ENCODE results near the gene VEZT.
A peak's percentile ranks its signal among the peaks of the same experiment; 100 is the strongest.

The VEZT gene

DNA sequence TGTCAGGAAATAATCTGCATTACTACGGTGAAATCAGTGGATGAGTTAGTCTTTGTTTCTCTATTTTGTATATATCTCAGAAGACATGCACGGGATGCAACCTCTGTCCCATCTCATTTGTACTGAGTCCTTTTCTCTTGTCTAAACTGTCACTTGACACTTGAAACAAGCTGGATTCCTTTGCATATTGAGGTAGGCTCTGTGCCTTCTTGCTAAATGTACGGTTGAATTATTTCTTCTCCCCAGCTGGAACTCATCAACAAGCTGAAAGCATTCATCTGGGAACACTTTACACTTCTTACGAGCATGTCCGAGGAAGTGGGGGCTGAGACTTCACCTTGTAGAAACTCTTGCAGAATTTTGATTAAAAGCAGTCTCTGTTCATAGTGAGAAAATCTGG is 119.5 kb downstream of the VEZT start:
- Histone ChIP-seq H3K27ac (ENCODE audit: low read depth, low read length) (no peak overlapping the region), H3K23ac (ENCODE audit: low read length) (no peak overlapping the region)
- WGBS (ENCODE audit: extremely low coverage, insufficient coverage, low lambda C conversion rate) = no CpG with 5 or more reads among the region's 5 CpGs

DNA sequence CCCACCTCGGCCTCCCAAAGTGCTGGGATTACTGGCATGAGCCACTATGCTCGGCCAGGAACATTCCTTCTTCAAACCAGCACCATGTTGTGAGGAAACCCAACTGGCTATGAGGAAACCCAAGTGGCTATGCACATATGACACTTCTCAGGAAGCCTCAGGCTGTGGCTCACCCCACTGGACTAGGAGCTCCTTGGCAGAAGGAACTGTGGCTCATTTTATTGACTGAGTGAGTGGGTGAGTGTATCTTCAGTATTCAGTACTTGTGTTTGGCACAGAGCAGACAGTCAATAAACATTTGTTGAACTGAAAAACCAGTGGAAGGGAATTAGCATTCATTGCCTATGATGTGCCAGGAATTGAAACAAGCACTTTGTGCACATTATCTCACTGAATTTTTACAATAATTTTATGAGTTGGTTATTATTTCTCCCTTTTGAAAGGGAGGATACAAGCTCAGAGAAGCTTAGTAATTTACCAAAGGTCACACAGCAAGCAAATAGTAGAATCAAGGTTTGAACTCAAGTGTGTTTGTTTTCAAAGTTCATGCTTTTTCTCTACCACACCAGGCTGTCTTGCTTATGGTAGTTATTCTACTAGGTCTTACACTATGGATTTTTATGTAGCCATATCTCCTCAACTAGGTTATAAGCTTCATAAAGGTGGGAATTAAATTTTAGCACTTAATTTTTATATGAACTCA is 121.6 kb downstream of the VEZT start:
- H3K9ac ChIP-seq (ENCODE audit: low read length) = no peak overlapping the region
- H3K27ac ChIP-seq (ENCODE audit: low read depth, low read length) = no peak overlapping the region
- no peaks in the 10 kb centered on the region for H3K79me1 ChIP-seq (ENCODE audit: low read length)
- H3K56ac ChIP-seq (ENCODE audit: low read length) = no peak overlapping the region
- H3K27me3 ChIP-seq (ENCODE audit: insufficient read depth, low read length, poor library complexity) = no peaks in the 10 kb centered on the region
- no peak overlapping the region for H3K23ac ChIP-seq (ENCODE audit: low read length)
- H4K5ac ChIP-seq (ENCODE audit: low read length) = no peak overlapping the region
- WGBS (ENCODE audit: extremely low coverage, insufficient coverage, low lambda C conversion rate) = no CpG with 5 or more reads among the region's 2 CpGs
- H3K4me2 ChIP-seq (ENCODE audit: low read length) = no peak overlapping the region
- H3K79me2 ChIP-seq (ENCODE audit: control insufficient read depth, insufficient read depth, low read length) = no peaks in the 10 kb centered on the region
- H3K4me1 ChIP-seq (ENCODE audit: control insufficient read depth, low read depth, low read length) = no peaks in the 10 kb centered on the region
- no peak overlapping the region for H3K18ac ChIP-seq (ENCODE audit: low read length)
- no peak overlapping the region for H2BK15ac ChIP-seq (replicated peaks; ENCODE audit: low read depth)
- no peak overlapping the region for H3K4me3 ChIP-seq (ENCODE audit: low read length)
- H2AK5ac ChIP-seq (ENCODE audit: low read length) = peak overlapping the region; percentile 58
- H3K4ac ChIP-seq (ENCODE audit: low read depth, low read length) = no peak overlapping the region
- no peak overlapping the region for H2BK120ac ChIP-seq (ENCODE audit: low read depth, low read length)
- H4K8ac ChIP-seq (ENCODE audit: low read depth, low read length) = no peak overlapping the region
- no peak overlapping the region for H2BK5ac ChIP-seq (ENCODE audit: low read length)
- no peak for DNase-seq
- no peaks in the 10 kb centered on the region for H3K36me3 ChIP-seq (ENCODE audit: control insufficient read depth, insufficient read depth, low read length)

More for the DNA sequence above, 119.5 kb downstream of the VEZT start:
- Histone ChIP-seq H3K56ac (ENCODE audit: low read length) (no peak overlapping the region), H3K4me2 (ENCODE audit: low read length) (no peak overlapping the region), H4K5ac (ENCODE audit: low read length) (no peak overlapping the region), H3K36me3 (ENCODE audit: control insufficient read depth, insufficient read depth, low read length) (no peaks in the 10 kb centered on the region), H4K8ac (ENCODE audit: low read depth, low read length) (no peak overlapping the region), H3K4ac (ENCODE audit: low read depth, low read length) (no peak overlapping the region), H2BK5ac (ENCODE audit: low read length) (no peak overlapping the region), H3K4me3 (ENCODE audit: low read length) (no peak overlapping the region), H2AK5ac (ENCODE audit: low read length) (no peak overlapping the region), H3K79me2 (ENCODE audit: control insufficient read depth, insufficient read depth, low read length) (no peaks in the 10 kb centered on the region), H3K79me1 (ENCODE audit: low read length) (no peaks in the 10 kb centered on the region), H3K18ac (ENCODE audit: low read length) (no peak overlapping the region), H3K4me1 (ENCODE audit: control insufficient read depth, low read depth, low read length) (no peaks in the 10 kb centered on the region), H3K27me3 (ENCODE audit: insufficient read depth, low read length, poor library complexity) (no peaks in the 10 kb centered on the region), H2BK15ac (replicated peaks; ENCODE audit: low read depth) (no peak overlapping the region), H3K9ac (ENCODE audit: low read length) (no peak overlapping the region), H2BK120ac (ENCODE audit: low read depth, low read length) (no peak overlapping the region)
- DNase-seq = no peak

GRCh38 chr12:95342008-95342407 is 124.4 kb downstream of the VEZT start:
- Histone ChIP-seq H3K27ac (ENCODE audit: low read depth, low read length) (no peak overlapping the region), H2BK15ac (replicated peaks; ENCODE audit: low read depth) (no peak overlapping the region), H3K36me3 (ENCODE audit: control insufficient read depth, insufficient read depth, low read length) (no peaks in the 10 kb centered on the region), H3K79me2 (ENCODE audit: control insufficient read depth, insufficient read depth, low read length) (no peaks in the 10 kb centered on the region), H4K8ac (ENCODE audit: low read depth, low read length) (no peak overlapping the region), H3K79me1 (ENCODE audit: low read length) (no peaks in the 10 kb centered on the region), H2AK5ac (ENCODE audit: low read length) (no peak overlapping the region), H3K23ac (ENCODE audit: low read length) (no peak overlapping the region), H3K4me2 (ENCODE audit: low read length) (no peak overlapping the region), H3K18ac (ENCODE audit: low read length) (no peak overlapping the region), H4K5ac (ENCODE audit: low read length) (no peak overlapping the region), H3K4me1 (ENCODE audit: control insufficient read depth, low read depth, low read length) (no peaks in the 10 kb centered on the region), H2BK5ac (ENCODE audit: low read length) (no peak overlapping the region), H3K9ac (ENCODE audit: low read length) (no peak overlapping the region), H3K56ac (ENCODE audit: low read length) (no peak overlapping the region), H2BK120ac (ENCODE audit: low read depth, low read length) (no peak overlapping the region), H3K4ac (ENCODE audit: low read depth, low read length) (no peak overlapping the region), H3K27me3 (ENCODE audit: insufficient read depth, low read length, poor library complexity) (no peaks in the 10 kb centered on the region), H3K4me3 (ENCODE audit: low read length) (no peak overlapping the region)
- WGBS (ENCODE audit: extremely low coverage, insufficient coverage, low lambda C conversion rate) = no CpG with 5 or more reads among the region's 1 CpG
- no peak for DNase-seq

DNA sequence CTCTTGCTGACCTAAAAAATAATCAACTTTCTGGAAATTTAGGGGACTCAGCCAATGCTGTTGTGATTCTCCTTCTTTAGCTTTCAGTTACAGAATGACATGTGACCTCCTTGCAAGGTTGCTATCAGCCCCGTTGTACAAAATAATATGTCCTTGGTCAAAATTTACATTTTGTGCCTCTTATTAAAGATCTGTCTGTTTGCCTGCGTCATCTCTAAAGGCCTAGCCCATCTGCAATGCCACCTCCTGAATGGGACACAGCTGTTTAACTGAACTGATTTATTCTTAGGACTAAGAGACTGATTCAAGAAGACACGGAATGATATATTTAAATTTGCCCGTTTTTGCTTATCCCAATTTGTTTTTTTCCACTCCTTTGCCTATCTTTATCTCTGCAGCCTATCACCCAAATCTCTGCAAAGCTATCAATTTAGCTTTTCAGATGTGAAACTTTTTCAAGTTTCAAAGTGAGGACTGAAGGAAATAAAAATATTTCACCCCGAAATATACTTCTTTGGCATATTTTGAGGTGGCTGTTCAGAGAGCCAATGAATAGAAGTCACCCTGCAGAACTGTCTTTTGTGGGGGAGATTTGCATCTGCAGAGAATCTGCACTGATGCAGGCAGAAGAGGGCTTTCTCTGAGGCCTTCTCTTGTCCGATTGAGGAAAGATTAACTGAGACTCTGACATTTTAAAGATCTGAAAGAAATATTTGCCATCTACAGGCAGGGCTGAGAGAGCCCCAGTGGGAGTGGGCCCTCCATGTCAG is 126.0 kb downstream of the VEZT start:
- no CpG with 5 or more reads among the region's 6 CpGs for WGBS (ENCODE audit: extremely low coverage, insufficient coverage, low lambda C conversion rate)
- Histone ChIP-seq H3K18ac (ENCODE audit: low read length) (no peak overlapping the region), H3K27ac (ENCODE audit: low read depth, low read length) (no peak overlapping the region), H3K4me2 (ENCODE audit: low read length) (no peak overlapping the region), H3K4me1 (ENCODE audit: control insufficient read depth, low read depth, low read length) (no peaks in the 10 kb centered on the region), H2BK15ac (replicated peaks; ENCODE audit: low read depth) (no peak overlapping the region), H3K9ac (ENCODE audit: low read length) (no peak overlapping the region), H4K5ac (ENCODE audit: low read length) (no peak overlapping the region), H3K23ac (ENCODE audit: low read length) (no peak overlapping the region), H3K27me3 (ENCODE audit: insufficient read depth, low read length, poor library complexity) (no peaks in the 10 kb centered on the region), H4K8ac (ENCODE audit: low read depth, low read length) (no peak overlapping the region), H2AK5ac (ENCODE audit: low read length) (no peak overlapping the region), H3K56ac (ENCODE audit: low read length) (no peak overlapping the region), H3K4me3 (ENCODE audit: low read length) (no peak overlapping the region), H2BK5ac (ENCODE audit: low read length) (no peak overlapping the region), H3K36me3 (ENCODE audit: control insufficient read depth, insufficient read depth, low read length) (no peaks in the 10 kb centered on the region), H2BK120ac (ENCODE audit: low read depth, low read length) (no peak overlapping the region), H3K79me2 (ENCODE audit: control insufficient read depth, insufficient read depth, low read length) (no peaks in the 10 kb centered on the region), H3K79me1 (ENCODE audit: low read length) (no peaks in the 10 kb centered on the region), H3K4ac (ENCODE audit: low read depth, low read length) (peak overlapping the region; percentile 50)
- no peak for DNase-seq

- WGBS (ENCODE audit: extremely low coverage, insufficient coverage, low lambda C conversion rate) = no CpG with 5 or more reads among the region's 7 CpGs
- Histone ChIP-seq H2AK5ac (ENCODE audit: low read length) (no peak overlapping the region), H3K4me3 (ENCODE audit: low read length) (no peak overlapping the region), H3K23ac (ENCODE audit: low read length) (no peak overlapping the region), H3K18ac (ENCODE audit: low read length) (no peak overlapping the region), H3K4ac (ENCODE audit: low read depth, low read length) (no peak overlapping the region), H4K8ac (ENCODE audit: low read depth, low read length) (no peak overlapping the region), H3K4me2 (ENCODE audit: low read length) (no peak overlapping the region), H3K4me1 (ENCODE audit: control insufficient read depth, low read depth, low read length) (no peaks in the 10 kb centered on the region), H2BK120ac (ENCODE audit: low read depth, low read length) (no peak overlapping the region), H3K27me3 (ENCODE audit: insufficient read depth, low read length, poor library complexity) (no peaks in the 10 kb centered on the region), H4K5ac (ENCODE audit: low read length) (no peak overlapping the region), H3K9ac (ENCODE audit: low read length) (no peak overlapping the region), H3K79me1 (ENCODE audit: low read length) (no peaks in the 10 kb centered on the region), H3K36me3 (ENCODE audit: control insufficient read depth, insufficient read depth, low read length) (no peaks in the 10 kb centered on the region), H2BK15ac (replicated peaks; ENCODE audit: low read depth) (no peak overlapping the region), H3K56ac (ENCODE audit: low read length) (no peak overlapping the region), H2BK5ac (ENCODE audit: low read length) (no peak overlapping the region), H3K27ac (ENCODE audit: low read depth, low read length) (no peak overlapping the region), H3K79me2 (ENCODE audit: control insufficient read depth, insufficient read depth, low read length) (no peaks in the 10 kb centered on the region)
- no peak for DNase-seq
These were observed 131.7 kb downstream of the VEZT start for GRCh38 chr12:95349291-95349690.
